HepG2 (cell line): ENCODE data around the gene CNTROB. TPM values are rescaled to one million over a fixed set of nuclear protein-coding genes. Genes with fewer than 3 reads are reported as not detected.
A peak's percentile ranks its signal among the peaks of the same experiment; 100 is the strongest.

Experiments used
- ARID5B ChIP-seq: IDR thresholded peaks from 2 replicates; pipeline ENCODE4 v1.4.0; 2020; ENCODE audit warnings: mild to moderate bottlenecking, missing genetic modification reagents
- FOXO4 ChIP-seq: sonication (generic); formaldehyde crosslinking; conservative IDR thresholded peaks from 2 replicates; pipeline ENCODE4 v1.8.1; 2023; ENCODE audit warnings: missing genetic modification reagents
- HNRNPLL ChIP-seq: fragments of 200-400 bp; formaldehyde crosslinking; IDR thresholded peaks from 2 replicates; pipeline ENCODE4 v1.6.1; 2017; ENCODE audit warnings: mild to moderate bottlenecking, low read depth, low read length; ENCODE audit not compliant: poor library complexity, severe bottlenecking
- IRF2 ChIP-seq: IDR thresholded peaks from 2 replicates; pipeline ENCODE4 v1.6.1; 2018; ENCODE audit warnings: missing genetic modification reagents, missing compliant biosample characterization
- KLF13 ChIP-seq: sonication (generic); formaldehyde crosslinking; IDR thresholded peaks from 2 replicates; pipeline ENCODE4 v1.4.0; 2020; ENCODE audit warnings: mild to moderate bottlenecking, missing genetic modification reagents
- MTF1 ChIP-seq: sonication (generic); formaldehyde crosslinking; IDR thresholded peaks from 2 replicates; pipeline ENCODE4 v1.5.0; 2020; ENCODE audit warnings: missing genetic modification reagents
- PBX2 ChIP-seq: IDR thresholded peaks from 2 replicates; pipeline ENCODE4 v1.6.1; 2016; ENCODE audit warnings: control low read depth
- PLRG1 ChIP-seq: fragments of 450-650 bp; conservative IDR thresholded peaks from 2 replicates; pipeline ENCODE4 v1.6.1; 2016
- POLR2AphosphoS2 ChIP-seq: IDR thresholded peaks from 2 replicates; pipeline ENCODE4 v1.6.1; 2011; ENCODE audit warnings: low read depth, low read length, improper control_type of control experiment
- PRDM15 ChIP-seq: sonication (generic); formaldehyde crosslinking; IDR thresholded peaks from 2 replicates; pipeline ENCODE4 v1.4.0; 2020; ENCODE audit warnings: missing genetic modification reagents
- TBP ChIP-seq: sonication (generic); formaldehyde crosslinking; IDR thresholded peaks from 2 replicates; pipeline ENCODE4 v1.5.0; 2020; ENCODE audit warnings: missing genetic modification reagents
- ZBTB3 ChIP-seq: sonication (generic); formaldehyde crosslinking; IDR thresholded peaks from 2 replicates; pipeline ENCODE4 v1.4.0; 2020; ENCODE audit warnings: low read depth, mild to moderate bottlenecking, moderate library complexity, missing genetic modification reagents, borderline replicate concordance
- ZBTB44 ChIP-seq: sonication (generic); formaldehyde crosslinking; IDR thresholded peaks from 2 replicates; pipeline ENCODE4 v1.4.0; 2020; ENCODE audit warnings: missing genetic modification reagents
- ZFP36L1 ChIP-seq: sonication (generic); formaldehyde crosslinking; IDR thresholded peaks from 2 replicates; pipeline ENCODE4 v1.8.0; 2022; ENCODE audit warnings: mild to moderate bottlenecking, missing genetic modification reagents, moderate library complexity
- ZNF12 ChIP-seq: sonication (generic); formaldehyde crosslinking; IDR thresholded peaks from 2 replicates; pipeline ENCODE4 v1.5.0; 2020; ENCODE audit warnings: missing genetic modification reagents
- ZNF34 ChIP-seq: sonication (generic); formaldehyde crosslinking; IDR thresholded peaks from 2 replicates; pipeline ENCODE4 v1.4.0; 2020; ENCODE audit warnings: mild to moderate bottlenecking, missing genetic modification reagents, borderline replicate concordance
- ZNF550 ChIP-seq: sonication (generic); formaldehyde crosslinking; IDR thresholded peaks from 2 replicates; pipeline ENCODE4 v1.4.0; 2020; ENCODE audit warnings: mild to moderate bottlenecking, missing genetic modification reagents, borderline replicate concordance
- polyA plus RNA-seq, 8 experiments: library from polyadenylated mRNA; depleted of rRNA in 3 of 8; stranded (reverse) in 7 of 8; unstranded in 1 of 8; fragments of >200 nt; fragmentation: Illumina TruSeq in 4 of 8; extraction: Trizol in 4 of 8; gene quantifications; 2 replicates each; pipeline versions ENCODE4 v1.2.1 to v1.2.3, GENCODE V29; 2011 to 2016; ENCODE audit warnings: low read depth in 4 of 8, missing spikeins in 1 of 8, mixed read lengths in 1 of 8; ENCODE audit not compliant: insufficient read depth in 1 of 8
- total RNA-seq, 5 experiments: library from RNA; depleted of rRNA; stranded (reverse); fragments of >200 nt; fragmentation: Illumina TruSeq; extraction: Trizol; gene quantifications; 2 replicates each; pipeline ENCODE4 v1.2.3, GENCODE V29; 2016; ENCODE audit warnings: low read depth in 1 of 5

CNTROB gene
- total and polyA plus RNA-seq, 2 of the 13 experiments (the other 11 are each of a cell fraction or from before 2014, with no cell fraction given), result 21.2 to 24.1 TPM

- TF ChIP-seq ZBTB44 (CRISPR knock-in tag) (0 out of 2 replicates have a peak, but pooled peaks have one; percentile 79), HNRNPLL (no peak), MTF1 (CRISPR knock-in tag) (peak; percentile 88), PLRG1 (no peak), ZNF34 (CRISPR knock-in tag) (no peak), KLF13 (CRISPR knock-in tag) (no peak), TBP (no peak), POLR2AphosphoS2 (no peak), IRF2 (CRISPR knock-in tag) (peak; percentile 59; the same call in 1 of the 2 replicates), PBX2 (CRISPR knock-in tag) (no peak), ARID5B (CRISPR knock-in tag) (peak; percentile 38; the same call in 1 of the 2 replicates), ZNF550 (CRISPR knock-in tag) (no peak), ZBTB3 (CRISPR knock-in tag) (no peak), ZFP36L1 (CRISPR knock-in tag) (peak; percentile 50; the same call in 1 of the 2 replicates), PRDM15 (CRISPR knock-in tag) (peak; percentile 69), ZNF12 (0 out of 2 replicates have a peak, but pooled peaks have one; percentile 44), FOXO4 (CRISPR knock-in tag) (0 out of 2 replicates have a peak, but pooled peaks have one; percentile 68)
Observed at GRCh38 chr17:7915611-7916384, 16.2 kb upstream of the CNTROB start, which contains the start of gene RNF227 (continued).
